ENCODE measurements around the gene FANCC. TPM values are rescaled to one million over a fixed set of nuclear protein-coding genes. Genes with fewer than 3 reads are reported as not detected.

FANCC gene
- polyA plus RNA-seq, 1 donor: 15.3 TPM

- no peak for DNase-seq (ENCODE audit: low read depth)
Measured at GRCh38 chr9:95102572-95102971, 214.9 kb downstream of the FANCC start.

- no peak for DNase-seq (ENCODE audit: low read depth)
Measured at GRCh38 chr9:95102001-95102433, 215.5 kb downstream of the FANCC start.

GRCh38 chr9:95101326-95101725, 216.2 kb downstream of the FANCC start:
- DNase-seq (ENCODE audit: low read depth): no peak

GRCh38 chr9:95100071-95100627, 217.4 kb downstream of the FANCC start:
- no peak for DNase-seq (ENCODE audit: low read depth)

- no peak for DNase-seq (ENCODE audit: low read depth)
Measured at GRCh38 chr9:95099321-95100070, 218.0 kb downstream of the FANCC start.

GRCh38 chr9:95098391-95098921, 219.1 kb downstream of the FANCC start:
- DNase-seq (ENCODE audit: low read depth): no peak

GRCh38 chr9:95097279-95097678, 220.2 kb downstream of the FANCC start:
- no peak for DNase-seq (ENCODE audit: low read depth)

GRCh38 chr9:95096807-95097206, 220.7 kb downstream of the FANCC start:
- no peak for DNase-seq (ENCODE audit: low read depth)

GRCh38 chr9:95096381-95096780, 221.1 kb downstream of the FANCC start:
- no peak for DNase-seq (ENCODE audit: low read depth)

GRCh38 chr9:95095641-95096355, 221.7 kb downstream of the FANCC start:
- DNase-seq (ENCODE audit: low read depth): no peak

GRCh38 chr9:95094002-95094401, 223.5 kb downstream of the FANCC start:
- no peak for DNase-seq (ENCODE audit: low read depth)

- no peak for DNase-seq (ENCODE audit: low read depth)
Measured at GRCh38 chr9:95093586-95093985, 223.9 kb downstream of the FANCC start.

- DNase-seq (ENCODE audit: low read depth): no peak
Measured at GRCh38 chr9:95092262-95093072, 225.0 kb downstream of the FANCC start.

GRCh38 chr9:95091601-95092261, 225.8 kb downstream of the FANCC start:
- DNase-seq (ENCODE audit: low read depth): no peak

- no peak for DNase-seq (ENCODE audit: low read depth)
Measured at GRCh38 chr9:95090871-95091577, 226.5 kb downstream of the FANCC start.

GRCh38 chr9:95090023-95090791, 227.3 kb downstream of the FANCC start:
- no peak for DNase-seq (ENCODE audit: low read depth)

GRCh38 chr9:95089257-95090022, 228.1 kb downstream of the FANCC start:
- DNase-seq (ENCODE audit: low read depth): no peak

GRCh38 chr9:95088421-95089161, 228.9 kb downstream of the FANCC start:
- no peak for DNase-seq (ENCODE audit: low read depth)
